Colonic mucosa (tissue), 4 donors: ENCODE results near the gene PELO. TPM values are rescaled to one million over a fixed set of nuclear protein-coding genes. Genes with fewer than 3 reads are reported as not detected.

Experiments used
- DNase-seq: peaks from one replicate; pipeline ENCODE4 v3.0.0-alpha.2; 2020
- H3K27ac ChIP-seq: fragments of 200-600 bp; one replicate; pipeline ENCODE4 v1.8.0; 2021
- H3K27me3 ChIP-seq: fragments of 200-600 bp; one replicate; pipeline ENCODE4 v1.8.0; 2021
- H3K36me3 ChIP-seq: fragments of 200-600 bp; one replicate; pipeline ENCODE4 v1.8.0; 2021
- H3K4me1 ChIP-seq: fragments of 200-600 bp; one replicate; pipeline ENCODE4 v1.8.0; 2021; ENCODE audit warnings: mild to moderate bottlenecking
- H3K4me3 ChIP-seq: fragments of 200-600 bp; one replicate; pipeline ENCODE4 v1.8.0; 2021
- H3K9ac ChIP-seq, 2 donors: one replicate each; pipeline ENCODE4 v1.7.0; 2013; ENCODE audit warnings: control low read depth in 2 of 2, low read depth in 2 of 2, low read length in 2 of 2
- H3K9me3 ChIP-seq: fragments of 200-600 bp; one replicate; pipeline ENCODE4 v1.8.0; 2021
- CTCF ChIP-seq: fragments of 200-600 bp; IDR thresholded peaks from one replicate; pipeline ENCODE4 v1.8.0; 2022; ENCODE audit warnings: antibody characterized with exemption, mild to moderate bottlenecking
- intact Hi-C: fragments of 100-400 bp; cut with DNase I; formaldehyde crosslinking; loops from one replicate; pipeline ENCODE4 v1.14.1; 2022
- total RNA-seq, 2 donors: library from RNA; stranded (reverse); fragmentation: NEBNext Ultra II Directional in 1 of 2; extraction: Animal tissue kit (Norgen Biotek cat#: 25700) in 1 of 2; gene quantifications; one replicate each; pipeline ENCODE4 v1.2.1, GENCODE V29; 2021
- donor health status: healthy.
- donor health status: DM: no; HTN: no; CAD: no.
- donor health status: DM: no; HTN: no; CAD: no.

Gene PELO
- total RNA-seq, 2 donors from 2014 or later, result 15.2 to 24.7 TPM

- DNase-seq, result no peak
- Histone ChIP-seq H3K36me3 (no peaks in the 10 kb centered on the region), H3K9ac (no peak overlapping the region), H3K27ac (no peak overlapping the region), H3K4me1 (peaks cover 6% of the 10 kb centered on the region), H3K27me3 (no peaks in the 10 kb centered on the region), H3K4me3 (no peak overlapping the region), H3K9me3 (no peaks in the 10 kb centered on the region)
- TF ChIP-seq CTCF, result no peak
- intact Hi-C loops, result no loop called here
Observed at GRCh38 chr5:52805615-52806014, 17.9 kb downstream of the PELO start.

- DNase-seq, result no peak
- Histone ChIP-seq H3K36me3 (no peaks in the 10 kb centered on the region), H3K4me1 (peaks cover 5% of the 10 kb centered on the region), H3K9ac (no peak overlapping the region), H3K27me3 (no peaks in the 10 kb centered on the region), H3K4me3 (no peak overlapping the region), H3K27ac (no peak overlapping the region), H3K9me3 (no peaks in the 10 kb centered on the region)
- intact Hi-C loops, result no loop called here
- no peak for TF ChIP-seq CTCF
Observed at GRCh38 chr5:52807037-52807436, 19.3 kb downstream of the PELO start.

GRCh38 chr5:52807723-52808122 is 20.0 kb downstream of the PELO start:
- TF ChIP-seq CTCF, result no peak
- Histone ChIP-seq H3K4me1 (no peaks in the 10 kb centered on the region), H3K27me3 (no peaks in the 10 kb centered on the region), H3K36me3 (no peaks in the 10 kb centered on the region), H3K9ac (no peak overlapping the region), H3K4me3 (no peak overlapping the region), H3K27ac (no peak overlapping the region), H3K9me3 (no peaks in the 10 kb centered on the region)
- intact Hi-C loops, result no loop called here
- DNase-seq, result no peak

- DNase-seq, result no peak
- H3K27ac ChIP-seq, result no peak overlapping the region
- H3K4me3 ChIP-seq, result no peak overlapping the region
- intact Hi-C loops, result no loop called here
- no peaks in the 10 kb centered on the region for H3K4me1 ChIP-seq
- no peak overlapping the region for H3K9ac ChIP-seq
- TF ChIP-seq CTCF, result no peak
- no peaks in the 10 kb centered on the region for H3K36me3 ChIP-seq
- no peaks in the 10 kb centered on the region for H3K27me3 ChIP-seq
- no peaks in the 10 kb centered on the region for H3K9me3 ChIP-seq
Observed at GRCh38 chr5:52808316-52808901, 20.7 kb downstream of the PELO start.

- intact Hi-C loops, result no loop called here
- Histone ChIP-seq H3K4me1 (no peaks in the 10 kb centered on the region), H3K9me3 (no peaks in the 10 kb centered on the region), H3K27ac (peak overlapping the region; percentile 34), H3K27me3 (no peaks in the 10 kb centered on the region), H3K36me3 (no peaks in the 10 kb centered on the region), H3K4me3 (no peak overlapping the region), H3K9ac (no peak overlapping the region)
- DNase-seq, result no peak
- TF ChIP-seq CTCF, result no peak
Observed at GRCh38 chr5:52809884-52810283, 22.2 kb downstream of the PELO start.
